Measurements from ENCODE around the gene COL4A4. TPM values are rescaled to one million over a fixed set of nuclear protein-coding genes. Genes with fewer than 3 reads are reported as not detected.

The COL4A4 gene
- total and polyA plus RNA-seq, 2 donors (not counting 1 experiment from before 2014, with no cell fraction given) = 6.2 to 30.2 TPM

DNA sequence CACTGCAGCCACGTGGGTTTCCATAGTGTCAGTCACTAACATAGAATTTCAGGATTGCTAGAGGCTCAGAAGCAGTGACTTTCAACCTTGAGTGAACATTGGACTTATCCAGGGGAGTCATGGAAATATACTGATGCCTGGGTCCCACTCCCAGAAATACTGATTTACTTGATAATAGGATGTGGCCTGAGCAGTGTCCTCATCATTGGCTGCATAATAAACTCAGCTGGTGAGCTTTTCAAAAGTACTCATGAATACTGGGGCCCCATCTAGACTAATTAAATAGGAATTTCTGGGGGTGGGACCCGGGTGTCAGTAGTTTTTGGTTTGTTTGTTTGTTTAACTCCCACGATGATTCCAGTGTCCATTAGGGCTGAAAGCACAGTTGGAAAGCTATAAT lies 141.4 kb downstream of the COL4A4 start:
- no peaks in the 10 kb centered on the region for H3K4me1 ChIP-seq (ENCODE audit: control insufficient read depth in 2 of 2, insufficient read depth in 2 of 2, low read length in 2 of 2)
- POLR2A ChIA-PET = no interaction called here
- no peaks in the 10 kb centered on the region for H3K9me3 ChIP-seq (ENCODE audit: control extremely low read depth in 1 of 3, control insufficient read depth in 2 of 3, insufficient read depth in 1 of 3, low read length in 2 of 3)
- no peak overlapping the region for H2AFZ ChIP-seq (ENCODE audit: insufficient read depth, low read depth, low read length, poor library complexity, severe bottlenecking)
- no peaks in the 10 kb centered on the region for H3K27me3 ChIP-seq (replicated peaks in 1 of 4; ENCODE audit: control extremely low read depth in 1 of 4, control insufficient read depth in 3 of 4, insufficient read depth in 4 of 4, low read length in 3 of 4)
- Mint-ChIP-seq H3K27ac (no peak overlapping the region), H3K4me1 (no peaks in the 10 kb centered on the region), H3K27me3 (no peaks in the 10 kb centered on the region), H3K9me3 (ENCODE audit: insufficient read depth) (no peaks in the 10 kb centered on the region), H3K4me3 (no peak overlapping the region)
- H3K9ac ChIP-seq (ENCODE audit: low read length) = no peak overlapping the region
- H3K36me3 ChIP-seq (replicated peaks in 1 of 2; ENCODE audit: control extremely low read depth in 1 of 2, control insufficient read depth in 1 of 2, extremely low read depth in 1 of 2, insufficient read depth in 2 of 2, low read length in 1 of 2) = peaks cover 0 to 6% of the 10 kb centered on the region in 2 experiments
- no peaks in the 10 kb centered on the region for H3K79me2 ChIP-seq (ENCODE audit: control insufficient read depth, insufficient read depth, low read length)
- no peak for DNase-seq
- CTCF ChIA-PET = no interaction called here
- H3K4me3 ChIP-seq (ENCODE audit: control extremely low read depth in 1 of 5, extremely low read depth in 1 of 5, insufficient read depth in 1 of 5, low read depth in 2 of 5, low read length in 4 of 5) = no peak overlapping the region
- WGBS (ENCODE audit: insufficient coverage) = 82% methylated on average over 3 of the region's 3 CpGs
- no peak for ATAC-seq (ENCODE audit: low read depth)
- no peak overlapping the region for H3K4me2 ChIP-seq (replicated peaks; ENCODE audit: low read depth, low read length, poor library complexity, severe bottlenecking)
- no peak for TF ChIP-seq EZH2 (IDR thresholded peaks at IDR 0.05; ENCODE audit: borderline replicate concordance, insufficient read depth, low read depth, low read length, poor library complexity, severe bottlenecking)
- TF ChIP-seq, protein P1, sequence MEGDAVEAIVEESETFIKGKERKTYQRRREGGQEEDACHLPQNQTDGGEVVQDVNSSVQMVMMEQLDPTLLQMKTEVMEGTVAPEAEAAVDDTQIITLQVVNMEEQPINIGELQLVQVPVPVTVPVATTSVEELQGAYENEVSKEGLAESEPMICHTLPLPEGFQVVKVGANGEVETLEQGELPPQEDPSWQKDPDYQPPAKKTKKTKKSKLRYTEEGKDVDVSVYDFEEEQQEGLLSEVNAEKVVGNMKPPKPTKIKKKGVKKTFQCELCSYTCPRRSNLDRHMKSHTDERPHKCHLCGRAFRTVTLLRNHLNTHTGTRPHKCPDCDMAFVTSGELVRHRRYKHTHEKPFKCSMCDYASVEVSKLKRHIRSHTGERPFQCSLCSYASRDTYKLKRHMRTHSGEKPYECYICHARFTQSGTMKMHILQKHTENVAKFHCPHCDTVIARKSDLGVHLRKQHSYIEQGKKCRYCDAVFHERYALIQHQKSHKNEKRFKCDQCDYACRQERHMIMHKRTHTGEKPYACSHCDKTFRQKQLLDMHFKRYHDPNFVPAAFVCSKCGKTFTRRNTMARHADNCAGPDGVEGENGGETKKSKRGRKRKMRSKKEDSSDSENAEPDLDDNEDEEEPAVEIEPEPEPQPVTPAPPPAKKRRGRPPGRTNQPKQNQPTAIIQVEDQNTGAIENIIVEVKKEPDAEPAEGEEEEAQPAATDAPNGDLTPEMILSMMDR (IDR thresholded peaks at IDR 0.05) = no peak
- H3K27ac ChIP-seq (ENCODE audit: low read length in 2 of 2) = no peak overlapping the region
- intact Hi-C loops (cut with micrococcal nuclease) = no loop called here
- no peaks in the 10 kb centered on the region for H4K20me1 ChIP-seq (ENCODE audit: control insufficient read depth, insufficient read depth, low read length, poor library complexity, severe bottlenecking)

- no peak overlapping the region for H3K4me3 Mint-ChIP-seq
- Histone ChIP-seq H3K9me3 (ENCODE audit: control extremely low read depth in 1 of 3, control insufficient read depth in 2 of 3, insufficient read depth in 1 of 3, low read length in 2 of 3) (no peaks in the 10 kb centered on the region), H3K4me3 (ENCODE audit: control extremely low read depth in 1 of 5, extremely low read depth in 1 of 5, insufficient read depth in 1 of 5, low read depth in 2 of 5, low read length in 4 of 5) (no peak overlapping the region), H3K4me1 (ENCODE audit: control insufficient read depth in 2 of 2, insufficient read depth in 2 of 2, low read length in 2 of 2) (no peaks in the 10 kb centered on the region), H3K4me2 (replicated peaks; ENCODE audit: low read depth, low read length, poor library complexity, severe bottlenecking) (no peak overlapping the region), H3K27ac (ENCODE audit: low read length in 2 of 2) (no peak overlapping the region), H3K27me3 (replicated peaks in 1 of 4; ENCODE audit: control extremely low read depth in 1 of 4, control insufficient read depth in 3 of 4, insufficient read depth in 4 of 4, low read length in 3 of 4) (no peaks in the 10 kb centered on the region), H4K20me1 (ENCODE audit: control insufficient read depth, insufficient read depth, low read length, poor library complexity, severe bottlenecking) (no peaks in the 10 kb centered on the region), H2AFZ (ENCODE audit: insufficient read depth, low read depth, low read length, poor library complexity, severe bottlenecking) (no peak overlapping the region), H3K9ac (ENCODE audit: low read length) (no peak overlapping the region), H3K79me2 (ENCODE audit: control insufficient read depth, insufficient read depth, low read length) (no peaks in the 10 kb centered on the region), H3K36me3 (replicated peaks in 1 of 2; ENCODE audit: control extremely low read depth in 1 of 2, control insufficient read depth in 1 of 2, extremely low read depth in 1 of 2, insufficient read depth in 2 of 2, low read length in 1 of 2) (peaks cover 0 to 6% of the 10 kb centered on the region in 2 experiments)
- H3K27ac Mint-ChIP-seq = no peak overlapping the region
- no peaks in the 10 kb centered on the region for H3K9me3 Mint-ChIP-seq (ENCODE audit: insufficient read depth)
- ChIA-PET CTCF (interaction anchor here (1.6 kb wide), 1 partner anchor 746 kb away, joined by 3 read pairs; no protein-coding TSS in a partner anchor), POLR2A (no interaction called here)
- TF ChIP-seq, protein P1 (IDR thresholded peaks at IDR 0.05) = no peak
- no peak for TF ChIP-seq EZH2 (IDR thresholded peaks at IDR 0.05; ENCODE audit: borderline replicate concordance, insufficient read depth, low read depth, low read length, poor library complexity, severe bottlenecking)
- no peaks in the 10 kb centered on the region for H3K4me1 Mint-ChIP-seq
- intact Hi-C loops (cut with micrococcal nuclease) = no loop called here
- H3K27me3 Mint-ChIP-seq = no peaks in the 10 kb centered on the region
- no peak for DNase-seq
- WGBS (ENCODE audit: insufficient coverage) = no CpG with 5 or more reads among the region's 2 CpGs
- no peak for ATAC-seq (ENCODE audit: low read depth)
Measured at GRCh38 chr2:227020416-227020815, 143.6 kb downstream of the COL4A4 start.

All from B cell (primary cell).